Endothelial cell (in vitro differentiated cells): ENCODE measurements around the gene GZMB. TPM values are rescaled to one million over a fixed set of nuclear protein-coding genes. Genes with fewer than 3 reads are reported as not detected.

ENCODE experiments used
- total RNA-seq: library from RNA; stranded (reverse); fragmentation: NEBNext Ultra II Directional; extraction: Animal tissue kit (Norgen Biotek cat#: 25700); gene quantifications from one replicate; pipeline ENCODE4 v1.2.1, GENCODE V29; 2021; ENCODE audit not compliant: unreplicated experiment

The GZMB gene
- total RNA-seq, 1 donor from 2014 or later, result not detected

Other genes starting within 250 kb of the GZMB start
- 49.0 TPM for gene NYNRIN, start 235.2 kb downstream of the GZMB start, total RNA-seq
- 1.5 TPM for gene CBLN3, start 204.5 kb downstream of the GZMB start, total RNA-seq
- gene KHNYN, start 204.2 kb downstream of the GZMB start, total RNA-seq, result 43.8 TPM
- gene SDR39U1, start 191.4 kb downstream of the GZMB start, total RNA-seq, result 34.9 TPM
- not detected for gene CMA1, start 125.9 kb downstream of the GZMB start, total RNA-seq
- gene CTSG, start 57.9 kb downstream of the GZMB start, total RNA-seq, result not detected
- not detected for gene GZMH, start 24.5 kb downstream of the GZMB start, total RNA-seq